Measurements from ENCODE around the gene PARVB.

DNA sequence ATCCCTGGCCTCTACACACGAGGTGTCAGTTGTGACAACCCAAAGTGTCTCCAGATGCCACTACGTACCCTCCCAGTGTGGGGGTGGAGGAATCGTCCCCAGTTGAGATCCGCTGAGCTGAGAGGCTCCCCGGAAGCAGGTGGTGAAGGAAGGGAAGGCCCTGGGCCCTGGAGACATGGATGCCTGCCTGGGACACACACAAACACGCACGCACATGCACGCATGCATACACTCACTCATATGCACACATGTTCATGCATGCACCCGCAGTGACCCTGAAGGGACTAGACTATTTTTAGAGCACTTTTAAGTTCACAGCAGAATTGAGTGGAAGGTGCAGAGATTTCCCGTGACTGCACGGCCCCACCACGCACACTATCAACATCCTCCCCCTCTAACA is 50.9 kb downstream of the PARVB start:
- TF ChIP-seq, protein P1, sequence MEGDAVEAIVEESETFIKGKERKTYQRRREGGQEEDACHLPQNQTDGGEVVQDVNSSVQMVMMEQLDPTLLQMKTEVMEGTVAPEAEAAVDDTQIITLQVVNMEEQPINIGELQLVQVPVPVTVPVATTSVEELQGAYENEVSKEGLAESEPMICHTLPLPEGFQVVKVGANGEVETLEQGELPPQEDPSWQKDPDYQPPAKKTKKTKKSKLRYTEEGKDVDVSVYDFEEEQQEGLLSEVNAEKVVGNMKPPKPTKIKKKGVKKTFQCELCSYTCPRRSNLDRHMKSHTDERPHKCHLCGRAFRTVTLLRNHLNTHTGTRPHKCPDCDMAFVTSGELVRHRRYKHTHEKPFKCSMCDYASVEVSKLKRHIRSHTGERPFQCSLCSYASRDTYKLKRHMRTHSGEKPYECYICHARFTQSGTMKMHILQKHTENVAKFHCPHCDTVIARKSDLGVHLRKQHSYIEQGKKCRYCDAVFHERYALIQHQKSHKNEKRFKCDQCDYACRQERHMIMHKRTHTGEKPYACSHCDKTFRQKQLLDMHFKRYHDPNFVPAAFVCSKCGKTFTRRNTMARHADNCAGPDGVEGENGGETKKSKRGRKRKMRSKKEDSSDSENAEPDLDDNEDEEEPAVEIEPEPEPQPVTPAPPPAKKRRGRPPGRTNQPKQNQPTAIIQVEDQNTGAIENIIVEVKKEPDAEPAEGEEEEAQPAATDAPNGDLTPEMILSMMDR (optimal IDR thresholded peaks at IDR 0.05 in 1 of 3, IDR thresholded peaks at IDR 0.05 in 1 of 3, conservative IDR thresholded peaks at IDR 0.05 in 1 of 3; ENCODE audit: extremely low read depth in 1 of 3, insufficient read depth in 2 of 3, low read length in 3 of 3) = no peak
- TF ChIP-seq EZH2 (IDR thresholded peaks at IDR 0.05; ENCODE audit: low read length) = no peak
